HG03575 (cell line): ENCODE data around the gene CLEC11A.

Source experiments
- ATAC-seq: cut with Tn5 transposase; IDR thresholded peaks from one replicate; pipeline ENCODE4 v1.9.1; 2021; ENCODE audit not compliant: unreplicated experiment, insufficient number of reproducible peaks, low FRiP score; ENCODE audit errors: extremely low read depth

CLEC11A gene

GRCh38 chr19:50719566-50719965, 3.6 kb upstream of the CLEC11A start, which contains the start of gene SHANK1:
Gene SHANK1, minus strand, starts transcription at chr19:50719802. Its CDS starts 2,883 bp downstream, at chr19:50716919.
- ATAC-seq = no peak

GRCh38 chr19:50720181-50720920, 2.8 kb upstream of the CLEC11A start:
- ATAC-seq = no peak

- no peak for ATAC-seq
Measured at GRCh38 chr19:50720921-50721381, 2.2 kb upstream of the CLEC11A start.

- ATAC-seq = no peak
Measured at GRCh38 chr19:50721441-50722137, 1.6 kb upstream of the CLEC11A start.

- no peak for ATAC-seq
Measured at GRCh38 chr19:50722201-50723013, 757 bp upstream of the CLEC11A start.

GRCh38 chr19:50723735-50724521, 764 bp downstream of the CLEC11A start:
- ATAC-seq = no peak

GRCh38 chr19:50724522-50725217, 1.5 kb downstream of the CLEC11A start:
- ATAC-seq = no peak

GRCh38 chr19:50725218-50725910, 2.2 kb downstream of the CLEC11A start:
- no peak for ATAC-seq

- no peak for ATAC-seq
Measured at GRCh38 chr19:50725911-50726230, 2.7 kb downstream of the CLEC11A start.

- no peak for ATAC-seq
Measured at GRCh38 chr19:50728084-50728737, 5.0 kb downstream of the CLEC11A start.

GRCh38 chr19:50729894-50730293, 6.7 kb downstream of the CLEC11A start:
- no peak for ATAC-seq

GRCh38 chr19:50735869-50736268, 12.7 kb downstream of the CLEC11A start:
- ATAC-seq = no peak

GRCh38 chr19:50736338-50736737, 13.2 kb downstream of the CLEC11A start:
- ATAC-seq = no peak

GRCh38 chr19:50739132-50739913, 16.2 kb downstream of the CLEC11A start:
- ATAC-seq = no peak

GRCh38 chr19:50739914-50740426, 16.8 kb downstream of the CLEC11A start:
- no peak for ATAC-seq

- no peak for ATAC-seq
Measured at GRCh38 chr19:50741179-50741933, 18.2 kb downstream of the CLEC11A start.
